ENCODE measurements around the gene CA10. TPM values are rescaled to one million over a fixed set of nuclear protein-coding genes. Genes with fewer than 3 reads are reported as not detected.

CA10 gene
- total RNA-seq, 1 experiment from 2014 or later, result not detected

DNA sequence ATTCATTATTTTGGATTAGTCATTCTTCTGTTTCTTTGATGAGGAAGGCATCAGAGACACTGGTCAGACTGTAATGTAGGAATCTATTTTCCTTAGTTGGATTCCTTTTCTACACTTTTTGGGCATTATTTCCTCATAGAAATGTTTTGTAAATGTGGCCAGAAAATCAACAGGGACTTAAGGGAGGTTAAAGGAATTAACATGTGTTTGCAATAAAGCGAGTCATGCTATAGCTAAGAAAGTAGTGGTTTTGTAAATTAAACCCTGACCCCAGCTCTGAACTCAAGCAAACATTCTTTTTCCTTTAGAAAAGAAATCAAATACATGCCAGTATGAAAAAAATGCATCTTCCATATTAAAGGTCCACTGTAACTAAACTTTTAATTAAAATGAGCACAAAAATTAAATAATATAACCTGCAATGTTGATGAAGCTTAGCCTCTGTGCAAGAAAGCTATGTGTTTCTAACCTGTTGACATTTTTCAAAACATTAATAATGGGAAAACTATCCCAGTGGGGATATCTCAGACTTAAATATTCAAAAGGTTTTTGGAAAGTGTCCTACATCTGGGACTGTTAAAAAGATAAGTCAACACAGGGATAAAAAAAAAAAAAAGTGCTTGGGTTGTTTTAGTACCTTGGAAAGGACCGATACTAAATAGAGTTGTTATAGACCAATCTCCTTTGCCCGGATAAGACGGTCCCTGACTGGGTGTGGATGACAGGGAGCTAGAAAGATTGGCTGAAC lies 428.0 kb downstream of the CA10 start:
- BruUV-seq (replicated peaks), result no TSS peak
- TF ChIP-seq, protein P1, sequence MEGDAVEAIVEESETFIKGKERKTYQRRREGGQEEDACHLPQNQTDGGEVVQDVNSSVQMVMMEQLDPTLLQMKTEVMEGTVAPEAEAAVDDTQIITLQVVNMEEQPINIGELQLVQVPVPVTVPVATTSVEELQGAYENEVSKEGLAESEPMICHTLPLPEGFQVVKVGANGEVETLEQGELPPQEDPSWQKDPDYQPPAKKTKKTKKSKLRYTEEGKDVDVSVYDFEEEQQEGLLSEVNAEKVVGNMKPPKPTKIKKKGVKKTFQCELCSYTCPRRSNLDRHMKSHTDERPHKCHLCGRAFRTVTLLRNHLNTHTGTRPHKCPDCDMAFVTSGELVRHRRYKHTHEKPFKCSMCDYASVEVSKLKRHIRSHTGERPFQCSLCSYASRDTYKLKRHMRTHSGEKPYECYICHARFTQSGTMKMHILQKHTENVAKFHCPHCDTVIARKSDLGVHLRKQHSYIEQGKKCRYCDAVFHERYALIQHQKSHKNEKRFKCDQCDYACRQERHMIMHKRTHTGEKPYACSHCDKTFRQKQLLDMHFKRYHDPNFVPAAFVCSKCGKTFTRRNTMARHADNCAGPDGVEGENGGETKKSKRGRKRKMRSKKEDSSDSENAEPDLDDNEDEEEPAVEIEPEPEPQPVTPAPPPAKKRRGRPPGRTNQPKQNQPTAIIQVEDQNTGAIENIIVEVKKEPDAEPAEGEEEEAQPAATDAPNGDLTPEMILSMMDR (conservative IDR thresholded peaks at IDR 0.05; ENCODE audit: low read depth, low read length), result no peak
- TF ChIP-seq EZH2 (IDR thresholded peaks at IDR 0.05; ENCODE audit: borderline replicate concordance, low read depth, low read length, poor library complexity, severe bottlenecking), result no peak
- intact Hi-C loops (cut with micrococcal nuclease; ENCODE audit: unreplicated experiment), result no loop called here
- H3K4me1 ChIP-seq (ENCODE audit: insufficient read depth, low read length, poor library complexity, severe bottlenecking), result no peaks in the 10 kb centered on the region
- no peaks in the 10 kb centered on the region for H3K27me3 ChIP-seq (replicated peaks; ENCODE audit: insufficient read depth, low read depth, low read length, poor library complexity)
- no peaks in the 10 kb centered on the region for H3K9me3 ChIP-seq (ENCODE audit: low read depth, low read length, poor library complexity, severe bottlenecking)
- no peaks in the 10 kb centered on the region for H3K36me3 ChIP-seq (ENCODE audit: insufficient read depth, low read length, poor library complexity, severe bottlenecking)
- no peak for DNase-seq (ENCODE audit: low spot score)
- ChIA-PET POLR2A (ENCODE audit: low non-redundant PET) (no interaction called here), CTCF (no interaction called here)
- no peak overlapping the region for H3K4me3 ChIP-seq (ENCODE audit: low read depth, low read length, poor library complexity, severe bottlenecking)
- no peak overlapping the region for H3K27ac ChIP-seq (ENCODE audit: low read depth, low read length, poor library complexity, severe bottlenecking)

DNA sequence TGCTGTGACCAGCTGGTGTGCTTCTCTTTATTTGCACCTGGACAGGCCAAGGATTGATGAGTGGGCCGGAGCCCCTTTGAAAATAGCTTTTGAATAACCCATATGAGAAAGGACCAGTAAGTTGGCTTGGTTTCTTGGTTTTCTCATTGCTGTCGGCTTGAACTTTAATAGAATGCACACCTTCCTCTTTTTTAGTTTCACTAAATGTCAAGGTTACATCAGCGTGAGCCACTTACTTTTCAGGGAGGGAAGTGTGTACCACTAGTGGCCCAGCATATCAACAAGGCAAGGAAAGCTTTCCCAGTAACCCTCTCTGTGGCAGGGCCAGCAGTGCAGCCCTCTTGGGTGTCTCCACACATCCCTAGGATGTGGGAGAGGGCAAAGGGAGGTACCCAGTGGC lies 433.3 kb downstream of the CA10 start:
- intact Hi-C loops (cut with micrococcal nuclease; ENCODE audit: unreplicated experiment), result no loop called here
- no peak for DNase-seq (ENCODE audit: low spot score)
- no peaks in the 10 kb centered on the region for H3K4me1 ChIP-seq (ENCODE audit: insufficient read depth, low read length, poor library complexity, severe bottlenecking)
- ChIA-PET POLR2A (ENCODE audit: low non-redundant PET) (no interaction called here), CTCF (no interaction called here)
- BruUV-seq (replicated peaks), result no TSS peak
- no peaks in the 10 kb centered on the region for H3K27me3 ChIP-seq (replicated peaks; ENCODE audit: insufficient read depth, low read depth, low read length, poor library complexity)
- H3K9me3 ChIP-seq (ENCODE audit: low read depth, low read length, poor library complexity, severe bottlenecking), result no peaks in the 10 kb centered on the region
- no peaks in the 10 kb centered on the region for H3K36me3 ChIP-seq (ENCODE audit: insufficient read depth, low read length, poor library complexity, severe bottlenecking)
- H3K4me3 ChIP-seq (ENCODE audit: low read depth, low read length, poor library complexity, severe bottlenecking), result no peak overlapping the region
- H3K27ac ChIP-seq (ENCODE audit: low read depth, low read length, poor library complexity, severe bottlenecking), result no peak overlapping the region
- no peak for TF ChIP-seq EZH2 (IDR thresholded peaks at IDR 0.05; ENCODE audit: borderline replicate concordance, low read depth, low read length, poor library complexity, severe bottlenecking)
- TF ChIP-seq, protein P1 (conservative IDR thresholded peaks at IDR 0.05; ENCODE audit: low read depth, low read length), result no peak

DNA sequence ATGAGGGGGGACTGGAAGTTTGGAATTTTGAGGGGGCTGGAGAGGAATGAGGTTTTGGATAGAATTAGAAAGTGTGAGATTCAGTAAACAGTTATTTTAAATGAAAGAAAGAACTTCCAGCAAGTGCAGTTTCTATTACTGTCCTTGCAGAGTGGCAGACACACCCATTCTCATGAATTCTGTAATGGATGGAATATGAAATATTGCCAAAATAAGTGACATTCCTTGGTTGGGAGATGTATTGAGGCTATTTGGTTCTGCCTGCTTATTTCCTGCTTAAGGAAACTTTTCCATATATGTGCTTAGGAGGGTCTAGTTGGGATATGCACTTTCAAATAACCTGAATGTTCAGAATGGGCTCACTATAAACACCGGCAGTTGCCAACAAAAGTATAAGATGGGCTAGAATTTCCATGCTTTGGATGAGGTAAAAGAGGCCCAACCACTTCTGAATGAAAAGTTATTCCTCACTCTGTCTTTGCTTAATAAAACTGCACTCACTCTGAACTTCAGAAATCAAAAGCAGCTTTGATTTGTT lies 434.4 kb downstream of the CA10 start:
- no peaks in the 10 kb centered on the region for H3K27me3 ChIP-seq (replicated peaks; ENCODE audit: insufficient read depth, low read depth, low read length, poor library complexity)
- H3K27ac ChIP-seq (ENCODE audit: low read depth, low read length, poor library complexity, severe bottlenecking), result no peak overlapping the region
- no peaks in the 10 kb centered on the region for H3K4me1 ChIP-seq (ENCODE audit: insufficient read depth, low read length, poor library complexity, severe bottlenecking)
- DNase-seq (ENCODE audit: low spot score), result no peak
- no TSS peak for BruUV-seq (replicated peaks)
- no peak overlapping the region for H3K4me3 ChIP-seq (ENCODE audit: low read depth, low read length, poor library complexity, severe bottlenecking)
- H3K36me3 ChIP-seq (ENCODE audit: insufficient read depth, low read length, poor library complexity, severe bottlenecking), result no peaks in the 10 kb centered on the region
- CTCF ChIA-PET, result no interaction called here
- H3K9me3 ChIP-seq (ENCODE audit: low read depth, low read length, poor library complexity, severe bottlenecking), result no peaks in the 10 kb centered on the region
- intact Hi-C loops (cut with micrococcal nuclease; ENCODE audit: unreplicated experiment), result no loop called here
- TF ChIP-seq, protein P1 (conservative IDR thresholded peaks at IDR 0.05; ENCODE audit: low read depth, low read length), result no peak
- TF ChIP-seq EZH2 (IDR thresholded peaks at IDR 0.05; ENCODE audit: borderline replicate concordance, low read depth, low read length, poor library complexity, severe bottlenecking), result no peak
- POLR2A ChIA-PET (ENCODE audit: low non-redundant PET), result no interaction called here

Data from A673 (cell line).